Activated naive CD8-positive, alpha-beta T cell treated with anti-CD3 and anti-CD28 coated beads for 36 hours (primary cell): ENCODE measurements around the gene CARS2. TPM values are rescaled to one million over a fixed set of nuclear protein-coding genes. Genes with fewer than 3 reads are reported as not detected.
"Not testable (repeated sequence)": the region's sequence is repeated elsewhere in the genome, so short reads cannot be mapped to it uniquely, and the experiment has no call there.

ENCODE experiments used
- DNase-seq: peaks from one replicate; pipeline ENCODE4 v3.0.0; 2021
- H3K27ac Mint-ChIP-seq: one replicate; pipeline ENCODE4 v1.8.0; 2022; ENCODE audit warnings: mild to moderate bottlenecking, moderate library complexity, mixed read lengths
- H3K27me3 Mint-ChIP-seq: one replicate; pipeline ENCODE4 v1.8.0; 2022; ENCODE audit warnings: mild to moderate bottlenecking, mixed read lengths
- H3K36me3 Mint-ChIP-seq: one replicate; pipeline ENCODE4 v1.8.0; 2021; ENCODE audit warnings: mild to moderate bottlenecking, mixed read lengths
- H3K4me1 Mint-ChIP-seq: one replicate; pipeline ENCODE4 v1.8.0; 2021; ENCODE audit warnings: mixed read lengths
- H3K4me3 Mint-ChIP-seq: one replicate; pipeline ENCODE4 v1.8.0; 2022; ENCODE audit warnings: mild to moderate bottlenecking, moderate library complexity, mixed read lengths
- H3K9me3 Mint-ChIP-seq: one replicate; pipeline ENCODE4 v1.8.0; 2022; ENCODE audit warnings: mixed read lengths
- total RNA-seq, 2 experiments: library from RNA; stranded (reverse); gene quantifications; one replicate each; pipeline ENCODE4 v1.2.3, GENCODE V29; 2021

Gene CARS2
- total RNA-seq: 10 to 100 TPM; 81.1 to 84.8 TPM

GRCh38 chr13:110705826-110706569, at the start of gene CARS2:
TSS of gene CARS2 (minus strand) at chr13:110706116. CDS start at chr13:110706093, 23 bp downstream.
- Mint-ChIP-seq H3K27ac (peak within 1 kb of the TSS; percentile 92), H3K9me3 (no peaks in the 10 kb centered on the region), H3K4me1 (peaks cover 30% of the 10 kb centered on the region), H3K4me3 (peak within 1 kb of the TSS; percentile 92), H3K27me3 (no peaks in the 10 kb centered on the region), H3K36me3 (peaks cover 15% of the 10 kb centered on the region)
- DNase-seq: peak; percentile 94

GRCh38 chr13:110748271-110748670, 42.4 kb upstream of the CARS2 start:
- Mint-ChIP-seq H3K27me3 (no peaks in the 10 kb centered on the region), H3K27ac (no peak overlapping the region), H3K4me3 (no peak overlapping the region), H3K36me3 (peaks cover 10% of the 10 kb centered on the region), H3K4me1 (no peaks in the 10 kb centered on the region), H3K9me3 (peaks cover 8% of the 10 kb centered on the region)
- DNase-seq: no peak

- Mint-ChIP-seq H3K27ac (no peak overlapping the region), H3K4me3 (no peak overlapping the region), H3K9me3 (peaks cover 9% of the 10 kb centered on the region), H3K27me3 (no peaks in the 10 kb centered on the region), H3K4me1 (no peaks in the 10 kb centered on the region), H3K36me3 (peaks cover 8% of the 10 kb centered on the region)
- DNase-seq: no peak
Measured at GRCh38 chr13:110746438-110746837, 40.5 kb upstream of the CARS2 start.

GRCh38 chr13:110743687-110744086, 37.8 kb upstream of the CARS2 start:
- Mint-ChIP-seq H3K27me3 (no peaks in the 10 kb centered on the region), H3K9me3 (peaks cover 9% of the 10 kb centered on the region), H3K36me3 (peaks cover 6% of the 10 kb centered on the region), H3K4me3 (no peak overlapping the region), H3K27ac (no peak overlapping the region), H3K4me1 (no peaks in the 10 kb centered on the region)
- no peak for DNase-seq

- H3K27me3 Mint-ChIP-seq: no peaks in the 10 kb centered on the region
Measured at GRCh38 chr13:110737555-110737954, 31.6 kb upstream of the CARS2 start.

GRCh38 chr13:110734561-110734960, 28.6 kb upstream of the CARS2 start:
- Mint-ChIP-seq H3K36me3 (peaks cover 1% of the 10 kb centered on the region), H3K9me3 (no peaks in the 10 kb centered on the region), H3K4me1 (no peaks in the 10 kb centered on the region), H3K27me3 (no peaks in the 10 kb centered on the region), H3K27ac (no peak overlapping the region), H3K4me3 (no peak overlapping the region)
- DNase-seq: no peak

More at GRCh38 chr13:110737555-110737954, 31.6 kb upstream of the CARS2 start:
- Mint-ChIP-seq H3K9me3 (no peaks in the 10 kb centered on the region), H3K36me3 (peaks cover 1% of the 10 kb centered on the region), H3K4me3 (no peak overlapping the region), H3K27ac (no peak overlapping the region), H3K4me1 (no peaks in the 10 kb centered on the region)
- DNase-seq: no peak

- no peak overlapping the region for H3K4me3 Mint-ChIP-seq
- H3K27ac Mint-ChIP-seq: no peak overlapping the region
- no peaks in the 10 kb centered on the region for H3K27me3 Mint-ChIP-seq
- no peak for DNase-seq
- H3K9me3 Mint-ChIP-seq: no peaks in the 10 kb centered on the region
- H3K36me3 Mint-ChIP-seq: peaks cover 1% of the 10 kb centered on the region
- H3K4me1 Mint-ChIP-seq: peaks cover 13% of the 10 kb centered on the region
Measured at GRCh38 chr13:110731072-110731471, 25.2 kb upstream of the CARS2 start.

- Mint-ChIP-seq H3K27ac (peak overlapping the region; percentile 40), H3K27me3 (no peaks in the 10 kb centered on the region), H3K36me3 (peaks cover under 1% of the 10 kb centered on the region), H3K4me3 (no peak overlapping the region), H3K9me3 (no peaks in the 10 kb centered on the region), H3K4me1 (peaks cover 15% of the 10 kb centered on the region)
- DNase-seq: peak; percentile 71
Measured at GRCh38 chr13:110726726-110727125, 20.8 kb upstream of the CARS2 start.

GRCh38 chr13:110726153-110726552, 20.2 kb upstream of the CARS2 start:
- not testable (repeated sequence) for H3K4me3 Mint-ChIP-seq, H3K9me3 Mint-ChIP-seq, H3K36me3 Mint-ChIP-seq, H3K27me3 Mint-ChIP-seq, DNase-seq
- Mint-ChIP-seq H3K27ac (peak overlapping the region; percentile 40), H3K4me1 (peaks cover 16% of the 10 kb centered on the region)

- Mint-ChIP-seq H3K27me3 (no peaks in the 10 kb centered on the region), H3K4me1 (peaks cover 26% of the 10 kb centered on the region), H3K36me3 (peaks cover 12% of the 10 kb centered on the region), H3K4me3 (no peak overlapping the region), H3K27ac (no peak overlapping the region), H3K9me3 (no peaks in the 10 kb centered on the region)
- DNase-seq: no peak
Measured at GRCh38 chr13:110723598-110723997, 17.7 kb upstream of the CARS2 start.

- Mint-ChIP-seq H3K27me3 (no peaks in the 10 kb centered on the region), H3K36me3 (peaks cover 12% of the 10 kb centered on the region), H3K4me1 (peaks cover 25% of the 10 kb centered on the region), H3K27ac (no peak overlapping the region), H3K9me3 (no peaks in the 10 kb centered on the region), H3K4me3 (no peak overlapping the region)
- no peak for DNase-seq
Measured at GRCh38 chr13:110722971-110723370, 17.1 kb upstream of the CARS2 start.

GRCh38 chr13:110719036-110719710, 13.3 kb upstream of the CARS2 start:
- Mint-ChIP-seq H3K9me3 (no peaks in the 10 kb centered on the region), H3K27me3 (no peaks in the 10 kb centered on the region), H3K4me1 (peaks cover 25% of the 10 kb centered on the region), H3K27ac (peak overlapping the region; percentile 9), H3K36me3 (peaks cover 12% of the 10 kb centered on the region), H3K4me3 (no peak overlapping the region)
- DNase-seq: no peak

GRCh38 chr13:110716247-110716515, 10.3 kb upstream of the CARS2 start:
- DNase-seq: no peak
- Mint-ChIP-seq H3K9me3 (no peaks in the 10 kb centered on the region), H3K4me3 (peak overlapping the region; percentile 96), H3K36me3 (peaks cover 10% of the 10 kb centered on the region), H3K4me1 (peaks cover 28% of the 10 kb centered on the region), H3K27ac (peak overlapping the region; percentile 94), H3K27me3 (peaks cover 4% of the 10 kb centered on the region)

- peaks cover 31% of the 10 kb centered on the region for H3K4me1 Mint-ChIP-seq
- H3K9me3 Mint-ChIP-seq: no peaks in the 10 kb centered on the region
- H3K36me3 Mint-ChIP-seq: peaks cover 10% of the 10 kb centered on the region
- H3K27me3 Mint-ChIP-seq: peaks cover 4% of the 10 kb centered on the region
- H3K27ac Mint-ChIP-seq: peak overlapping the region; percentile 94
- H3K4me3 Mint-ChIP-seq: peak overlapping the region; percentile 96
- peak; percentile 97 for DNase-seq
Measured at GRCh38 chr13:110715395-110716246, 9.7 kb upstream of the CARS2 start.

GRCh38 chr13:110714797-110715394, 9.0 kb upstream of the CARS2 start:
- Mint-ChIP-seq H3K4me1 (peaks cover 30% of the 10 kb centered on the region), H3K27me3 (peaks cover 4% of the 10 kb centered on the region), H3K9me3 (no peaks in the 10 kb centered on the region), H3K4me3 (peak overlapping the region; percentile 96), H3K36me3 (peaks cover 9% of the 10 kb centered on the region), H3K27ac (peak overlapping the region; percentile 94)
- DNase-seq: peak; percentile 56
